Ishikawa (cell line): ENCODE measurements around the gene FOXA2.

Experiments used
- CEBPB ChIP-seq: IDR thresholded peaks from 2 replicates; pipeline ENCODE4 v1.6.1; 2012
- EGR1 ChIP-seq: IDR thresholded peaks from 2 replicates; pipeline ENCODE4 v1.6.1; 2012
- EP300 ChIP-seq: IDR thresholded peaks from 2 replicates; pipeline ENCODE4 v1.6.1; 2012; ENCODE audit warnings: borderline replicate concordance
- FOXM1 ChIP-seq: IDR thresholded peaks from 2 replicates; pipeline ENCODE4 v1.6.1; 2012; ENCODE audit warnings: low read depth, borderline replicate concordance
- MAX ChIP-seq: IDR thresholded peaks from 2 replicates; pipeline ENCODE4 v1.6.1; 2012
- NFIC ChIP-seq: IDR thresholded peaks from 2 replicates; pipeline ENCODE4 v1.6.1; 2012
- RAD21 ChIP-seq: IDR thresholded peaks from 2 replicates; pipeline ENCODE4 v1.6.1; 2012; ENCODE audit warnings: low read depth
- REST ChIP-seq: IDR thresholded peaks from 2 replicates; pipeline ENCODE4 v1.6.1; 2012; ENCODE audit warnings: low read depth, mild to moderate bottlenecking
- TAF1 ChIP-seq: IDR thresholded peaks from 2 replicates; pipeline ENCODE4 v1.6.1; 2012; ENCODE audit warnings: low read depth, mild to moderate bottlenecking
- TCF12 ChIP-seq: IDR thresholded peaks from 2 replicates; pipeline ENCODE4 v1.6.1; 2012; ENCODE audit warnings: low read depth
- USF1 ChIP-seq: IDR thresholded peaks from 2 replicates; pipeline ENCODE4 v1.6.1; 2012
- ZBTB7A ChIP-seq: IDR thresholded peaks from 2 replicates; pipeline ENCODE4 v1.6.1; 2012; ENCODE audit warnings: low read depth

- TF ChIP-seq TAF1 = no peak
- no peak for TF ChIP-seq FOXM1
- no peak for TF ChIP-seq NFIC
- no peak for TF ChIP-seq RAD21
- no peak for TF ChIP-seq REST
- no peak for TF ChIP-seq MAX
- TF ChIP-seq USF1 = no peak
- no peak for TF ChIP-seq EP300
- no peak for TF ChIP-seq EGR1
- no peak for TF ChIP-seq ZBTB7A
- no peak for TF ChIP-seq TCF12
- TF ChIP-seq CEBPB = no peak
Measured at GRCh38 chr20:22620342-22620741, 36.0 kb upstream of the FOXA2 start.
